Fibroblast of the aortic adventitia (primary cell): ENCODE data around the gene CTSW. TPM values are rescaled to one million over a fixed set of nuclear protein-coding genes. Genes with fewer than 3 reads are reported as not detected.
A peak's percentile ranks its signal among the peaks of the same experiment; 100 is the strongest.

ENCODE experiments used
- DNase-seq: peaks from one replicate; pipeline ENCODE4 v3.0.0-alpha.2; 2010; ENCODE audit warnings: low read depth
- H3K4me3 ChIP-seq: 2 replicates; pipeline ENCODE4 v1.5.1; 2011; ENCODE audit warnings: low read depth, mild to moderate bottlenecking, control low read depth, low read length, moderate library complexity
- CTCF ChIP-seq: IDR thresholded peaks from 2 replicates; pipeline ENCODE4 v1.5.1; 2011; ENCODE audit warnings: mild to moderate bottlenecking, low read length, control low read depth, inconsistent platforms; ENCODE audit not compliant: insufficient read depth
- total RNA-seq: library from RNA; depleted of rRNA; stranded (reverse); fragments of >200 nt; gene quantifications from 2 replicates; pipeline ENCODE4 v1.2.3, GENCODE V29; 2012; ENCODE audit warnings: low replicate concordance

CTSW gene
- total RNA-seq, 1 donor = not detected

- peak within 1 kb of the TSS; percentile 93 for H3K4me3 ChIP-seq
- DNase-seq = peak; percentile 98
- peak; percentile 80 for TF ChIP-seq CTCF
These were observed 19.1 kb upstream of the CTSW start, which contains the start of gene MUS81 for GRCh38 chr11:65860278-65861164. Gene MUS81 (plus strand): TSS chr11:65860433. CDS start chr11:65860754, 321 bp downstream.

- H3K4me3 ChIP-seq = peak overlapping the region; percentile 93
- TF ChIP-seq CTCF = no peak
- DNase-seq = no peak
These were observed 18.5 kb upstream of the CTSW start for GRCh38 chr11:65861165-65861505.

- peak overlapping the region; percentile 93 for H3K4me3 ChIP-seq
- DNase-seq = no peak
- TF ChIP-seq CTCF = no peak
These were observed 18.0 kb upstream of the CTSW start for GRCh38 chr11:65861533-65862183.

GRCh38 chr11:65862191-65862735 lies 17.4 kb upstream of the CTSW start:
- peak overlapping the region; percentile 93 for H3K4me3 ChIP-seq
- no peak for TF ChIP-seq CTCF
- no peak for DNase-seq

- TF ChIP-seq CTCF = no peak
- no peak for DNase-seq
- no peak overlapping the region for H3K4me3 ChIP-seq
These were observed 16.4 kb upstream of the CTSW start for GRCh38 chr11:65862941-65863888.
